Peyer's patch (tissue), 4 donors: ENCODE measurements around the gene SGPP2. TPM values are rescaled to one million over a fixed set of nuclear protein-coding genes. Genes with fewer than 3 reads are reported as not detected.
A peak's percentile ranks its signal among the peaks of the same experiment; 100 is the strongest.
"Not testable (repeated sequence)": the region's sequence is repeated elsewhere in the genome, so short reads cannot be mapped to it uniquely, and the experiment has no call there.

ENCODE experiments used
- DNase-seq, 3 donors: peaks; one replicate each; pipeline ENCODE4 v3.0.0-alpha.2; 2017 to 2019
- H3K27ac ChIP-seq, 4 donors: fragments of 200-600 bp; sonication (generic); one replicate each; pipeline ENCODE4 v1.5.1; 2016 to 2019
- H3K27me3 ChIP-seq, 2 donors: fragments of 200-600 bp; sonication (generic); one replicate each; pipeline ENCODE4 v1.5.1; 2019
- H3K36me3 ChIP-seq, 3 donors: fragments of 200-600 bp; sonication (generic); one replicate each; pipeline ENCODE4 v1.5.1; 2016 to 2019
- H3K4me1 ChIP-seq, 4 donors: fragments of 200-600 bp; sonication (generic); one replicate each; pipeline ENCODE4 v1.5.1; 2016 to 2019
- H3K4me3 ChIP-seq, 4 donors: fragments of 200-600 bp; sonication (generic); 1 replicate in 3 of 4; 2 replicates in 1 of 4; pipeline ENCODE4 v1.5.1; 2016 to 2019; ENCODE audit warnings: mild to moderate bottlenecking in 1 of 4
- H3K9me3 ChIP-seq, 4 donors: fragments of 200-600 bp; sonication (generic); one replicate each; pipeline ENCODE4 v1.5.1; 2016 to 2019; ENCODE audit warnings: mild to moderate bottlenecking in 1 of 4
- POLR2A ChIP-seq, 2 donors: fragments of 450-650 bp; IDR thresholded peaks; one replicate each; pipeline ENCODE4 v1.5.1; 2017; ENCODE audit warnings: antibody characterized with exemption in 2 of 2, mild to moderate bottlenecking in 2 of 2, moderate library complexity in 2 of 2
- total RNA-seq, 4 donors: library from RNA; depleted of rRNA; stranded (reverse); fragments of >200 nt; gene quantifications; one replicate each; pipeline ENCODE4 v1.1.0, GENCODE V29; 2016
- TF ChIP-seq, protein P1 (sequence below), 6 experiments: fragments of 450-650 bp in 4 of 6; fragments of 200-600 bp in 2 of 6; sonication (generic) in 1 of 6; IDR thresholded peaks; one replicate each; pipeline ENCODE4 v1.5.1; 2017 to 2019; ENCODE audit warnings: antibody characterized with exemption in 6 of 6, mild to moderate bottlenecking in 3 of 6, moderate library complexity in 1 of 6

SGPP2 gene
- total RNA-seq, 4 donors from 2014 or later = 10.7 to 50.3 (median 46.9) TPM

DNA sequence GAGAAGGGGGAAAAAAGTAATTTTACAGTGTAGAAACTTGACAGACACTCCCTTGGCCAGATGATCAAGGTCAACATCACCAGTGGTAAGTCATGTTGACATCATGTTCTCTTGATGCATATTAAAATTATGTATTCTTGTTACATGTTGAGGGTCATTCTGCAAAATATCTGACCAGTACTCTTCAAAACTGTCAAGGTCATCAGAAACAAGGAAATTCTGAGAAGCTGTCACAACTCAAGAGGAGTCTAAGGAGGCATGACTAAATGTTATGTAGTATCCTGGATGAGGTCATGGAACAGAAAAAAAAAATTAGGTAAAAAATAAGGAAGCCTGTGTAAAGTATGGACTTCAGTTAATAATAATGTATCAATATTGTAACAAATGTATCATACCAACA lies 6.3 kb downstream of the SGPP2 start:
- H3K4me1 ChIP-seq = peaks cover 0 to 30% (median 0%) of the 10 kb centered on the region in 4 donors
- H3K27ac ChIP-seq = no peak overlapping the region
- H3K27me3 ChIP-seq = no peaks in the 10 kb centered on the region
- H3K9me3 ChIP-seq = no peaks in the 10 kb centered on the region
- no peaks in the 10 kb centered on the region for H3K36me3 ChIP-seq
- DNase-seq = no peak
- TF ChIP-seq, protein P1, sequence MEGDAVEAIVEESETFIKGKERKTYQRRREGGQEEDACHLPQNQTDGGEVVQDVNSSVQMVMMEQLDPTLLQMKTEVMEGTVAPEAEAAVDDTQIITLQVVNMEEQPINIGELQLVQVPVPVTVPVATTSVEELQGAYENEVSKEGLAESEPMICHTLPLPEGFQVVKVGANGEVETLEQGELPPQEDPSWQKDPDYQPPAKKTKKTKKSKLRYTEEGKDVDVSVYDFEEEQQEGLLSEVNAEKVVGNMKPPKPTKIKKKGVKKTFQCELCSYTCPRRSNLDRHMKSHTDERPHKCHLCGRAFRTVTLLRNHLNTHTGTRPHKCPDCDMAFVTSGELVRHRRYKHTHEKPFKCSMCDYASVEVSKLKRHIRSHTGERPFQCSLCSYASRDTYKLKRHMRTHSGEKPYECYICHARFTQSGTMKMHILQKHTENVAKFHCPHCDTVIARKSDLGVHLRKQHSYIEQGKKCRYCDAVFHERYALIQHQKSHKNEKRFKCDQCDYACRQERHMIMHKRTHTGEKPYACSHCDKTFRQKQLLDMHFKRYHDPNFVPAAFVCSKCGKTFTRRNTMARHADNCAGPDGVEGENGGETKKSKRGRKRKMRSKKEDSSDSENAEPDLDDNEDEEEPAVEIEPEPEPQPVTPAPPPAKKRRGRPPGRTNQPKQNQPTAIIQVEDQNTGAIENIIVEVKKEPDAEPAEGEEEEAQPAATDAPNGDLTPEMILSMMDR (IDR thresholded peaks at IDR 0.05) = no peak
- no peak for TF ChIP-seq POLR2A (IDR thresholded peaks at IDR 0.05)
- H3K4me3 ChIP-seq = no peak overlapping the region

DNA sequence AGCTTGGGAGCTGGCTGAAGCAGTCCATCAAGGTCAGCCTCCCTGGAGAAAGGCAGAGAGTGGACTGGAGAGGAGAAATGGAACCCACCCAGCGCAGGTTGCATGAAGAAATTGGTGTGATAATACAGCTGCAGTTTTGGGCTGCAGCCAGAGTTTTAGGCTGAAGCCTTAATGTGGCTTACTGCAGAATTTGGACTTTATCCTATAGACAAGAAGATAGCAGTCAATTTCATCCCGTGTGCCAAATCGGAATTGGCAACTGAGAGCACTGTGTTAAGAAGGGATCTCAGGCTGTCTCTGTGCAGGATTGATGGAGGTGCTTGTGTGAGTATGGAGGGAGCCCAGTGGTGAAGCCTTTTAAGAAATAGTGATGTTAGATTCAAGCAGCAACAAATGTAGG lies 7.5 kb downstream of the SGPP2 start:
- no peak overlapping the region for H3K4me3 ChIP-seq
- DNase-seq = no peak
- no peaks in the 10 kb centered on the region for H3K9me3 ChIP-seq
- peak overlapping the region in 1 of 4 donors; percentile 39 for H3K27ac ChIP-seq
- no peak for TF ChIP-seq POLR2A (IDR thresholded peaks at IDR 0.05)
- TF ChIP-seq, protein P1 (IDR thresholded peaks at IDR 0.05) = no peak
- no peaks in the 10 kb centered on the region for H3K36me3 ChIP-seq
- no peaks in the 10 kb centered on the region for H3K27me3 ChIP-seq
- peaks cover 0 to 37% (median 0%) of the 10 kb centered on the region in 4 donors for H3K4me1 ChIP-seq

DNA sequence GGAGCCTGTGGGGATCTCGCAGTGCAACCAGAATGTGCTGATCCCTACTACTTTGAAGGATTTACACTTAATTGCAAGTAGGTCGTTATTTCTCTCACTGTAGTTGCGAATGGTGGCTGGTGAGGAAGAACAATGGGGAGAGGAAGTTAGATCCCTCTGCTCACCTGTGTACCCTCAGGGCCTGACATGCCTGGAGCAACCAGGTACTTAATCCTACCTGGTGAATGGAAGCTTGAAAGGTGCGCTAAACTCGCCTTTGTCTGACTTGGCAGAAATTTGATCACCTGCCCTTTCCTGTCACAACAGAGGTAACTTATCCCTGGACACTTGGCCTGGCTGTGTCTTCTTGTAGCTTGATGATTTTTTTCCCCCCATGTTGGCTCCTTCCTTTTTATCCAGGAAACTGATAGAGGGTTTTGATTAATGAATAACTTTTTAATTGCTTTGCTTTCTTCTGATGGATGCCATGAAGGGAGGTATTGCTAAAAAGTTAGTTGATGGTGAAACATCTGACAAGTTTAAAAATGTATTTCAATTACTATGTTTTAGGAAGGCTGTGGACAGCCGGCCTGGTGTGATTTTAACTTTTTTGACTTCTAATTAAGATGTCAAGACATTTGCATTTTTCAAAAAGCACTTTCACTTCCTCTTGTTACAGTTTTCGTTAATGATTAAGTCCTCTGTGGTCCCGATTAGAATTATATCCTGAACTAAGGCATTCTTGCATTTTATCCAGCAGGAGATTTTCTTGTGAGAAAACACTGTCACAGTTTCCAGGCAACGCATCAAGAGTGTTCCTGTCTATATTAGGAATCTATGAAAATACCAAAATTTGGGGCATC lies 9.2 kb downstream of the SGPP2 start:
- Histone ChIP-seq H3K36me3 (no peaks in the 10 kb centered on the region), H3K27me3 (no peaks in the 10 kb centered on the region), H3K9me3 (no peaks in the 10 kb centered on the region), H3K27ac (peak overlapping the region in 2 of 4 donors; percentile 32 to 83), H3K4me1 (peaks cover 0 to 31% (median 0%) of the 10 kb centered on the region in 4 donors), H3K4me3 (no peak overlapping the region)
- TF ChIP-seq, protein P1 (IDR thresholded peaks at IDR 0.05) = no peak
- no peak for TF ChIP-seq POLR2A (IDR thresholded peaks at IDR 0.05)
- no peak for DNase-seq

DNA sequence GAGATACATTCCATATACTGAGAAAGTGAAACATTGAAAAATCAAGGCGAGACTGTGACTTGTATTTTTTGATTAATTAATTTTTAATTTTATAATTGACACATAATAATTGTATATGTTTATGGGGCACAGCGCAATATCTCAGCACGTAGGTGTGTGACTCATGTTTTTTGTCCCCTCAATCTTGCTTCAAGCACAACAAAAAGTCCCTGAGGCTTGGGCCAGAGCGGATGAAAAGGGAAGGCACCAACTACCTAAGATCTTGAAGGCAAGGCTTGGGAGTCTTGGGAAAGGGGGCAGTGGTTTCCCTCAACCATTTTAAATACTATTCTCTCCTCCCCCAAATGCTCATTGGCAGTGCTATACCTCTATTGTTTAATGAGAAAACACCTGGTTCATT lies 9.9 kb downstream of the SGPP2 start:
- H3K36me3 ChIP-seq = no peaks in the 10 kb centered on the region
- DNase-seq = no peak
- TF ChIP-seq POLR2A (IDR thresholded peaks at IDR 0.05) = no peak
- TF ChIP-seq, protein P1 (IDR thresholded peaks at IDR 0.05) = no peak
- no peaks in the 10 kb centered on the region for H3K9me3 ChIP-seq
- H3K27me3 ChIP-seq = no peaks in the 10 kb centered on the region
- no peak overlapping the region for H3K4me3 ChIP-seq
- H3K4me1 ChIP-seq = peaks cover 0 to 31% (median 0%) of the 10 kb centered on the region in 4 donors
- peak overlapping the region in 2 of 4 donors; percentile 32 to 83 for H3K27ac ChIP-seq

DNA sequence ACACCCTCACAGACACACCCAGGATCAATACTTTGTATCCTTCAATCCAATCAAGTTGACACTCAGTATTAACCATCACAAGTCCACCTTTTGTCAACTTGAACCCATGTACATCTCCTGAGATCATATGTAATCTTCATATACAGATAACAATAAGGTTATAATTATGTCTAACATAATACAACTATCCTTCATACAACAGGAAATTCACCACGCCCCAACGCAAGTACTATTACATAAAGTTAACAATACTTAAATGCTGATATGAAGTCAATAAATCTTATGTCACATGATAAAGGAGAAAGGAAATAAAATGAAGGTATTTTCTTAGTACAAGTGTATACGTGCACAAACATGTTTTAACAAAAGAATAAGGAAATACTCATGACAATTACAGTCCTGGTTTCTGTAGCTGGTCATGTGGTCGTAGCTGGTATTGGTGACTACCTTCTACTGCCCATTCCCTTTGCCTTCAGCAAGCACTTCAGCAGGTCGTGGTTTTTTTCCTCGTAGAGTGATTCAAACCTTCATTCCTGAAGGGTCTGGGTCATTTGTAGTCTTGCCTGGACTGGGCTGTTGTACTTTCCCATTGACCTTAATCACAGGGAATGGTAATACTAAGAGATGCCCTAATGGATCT lies 11.2 kb downstream of the SGPP2 start:
- H3K27ac ChIP-seq = peak overlapping the region in 2 of 4 donors; percentile 18 to 68
- DNase-seq = not testable (repeated sequence)

DNA sequence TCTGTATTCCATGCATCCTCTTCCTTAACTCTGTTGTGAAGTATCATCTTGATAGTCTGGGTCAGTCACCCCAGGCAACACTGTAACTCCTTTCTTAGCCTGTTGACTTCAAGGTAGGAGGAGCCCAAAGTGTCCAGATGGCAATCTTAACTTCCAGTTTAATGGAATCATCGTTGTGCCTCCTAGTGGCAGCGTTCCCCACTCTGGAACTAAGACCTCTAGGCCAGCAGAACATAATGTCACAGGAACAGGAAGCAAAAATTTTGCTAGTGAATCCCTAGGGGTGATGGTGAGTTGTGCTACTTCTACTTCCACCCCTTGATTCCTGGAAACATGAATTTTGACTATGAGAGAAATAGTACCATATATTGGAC lies 11.7 kb downstream of the SGPP2 start:
- no peaks in the 10 kb centered on the region for H3K9me3 ChIP-seq
- no peak for DNase-seq
- no peaks in the 10 kb centered on the region for H3K36me3 ChIP-seq
- TF ChIP-seq POLR2A (IDR thresholded peaks at IDR 0.05) = no peak
- TF ChIP-seq, protein P1 (IDR thresholded peaks at IDR 0.05) = peak in 1 of 6 experiments; percentile 13
- peaks cover 0 to 34% (median 0%) of the 10 kb centered on the region in 4 donors for H3K4me1 ChIP-seq
- H3K4me3 ChIP-seq = no peak overlapping the region
- no peaks in the 10 kb centered on the region for H3K27me3 ChIP-seq
- H3K27ac ChIP-seq = peak overlapping the region in 2 of 4 donors; percentile 18 to 68

More for the DNA sequence above, 11.2 kb downstream of the SGPP2 start:
- H3K4me3 ChIP-seq, H3K9me3 ChIP-seq, H3K27me3 ChIP-seq, H3K36me3 ChIP-seq: not testable (repeated sequence)
- peaks cover 0 to 33% (median 0%) of the 10 kb centered on the region in 4 donors for H3K4me1 ChIP-seq
